K562 (cell line): ENCODE measurements around the gene DOCK8. TPM values are rescaled to one million over a fixed set of nuclear protein-coding genes. Genes with fewer than 3 reads are reported as not detected.

Source experiments
- FIP1L1 ChIP-seq: fragments of 200-400 bp; formaldehyde crosslinking; IDR thresholded peaks from 2 replicates; pipeline ENCODE4 v1.6.1; 2018; ENCODE audit warnings: mild to moderate bottlenecking, low read depth, low read length; ENCODE audit not compliant: poor library complexity, severe bottlenecking
- FOXK2 ChIP-seq, 2 experiments: fragments of 450-650 bp; IDR thresholded peaks in 1 of 2; conservative IDR thresholded peaks in 1 of 2; 2 replicates each; pipeline ENCODE4 v1.6.1; 2016; ENCODE audit warnings: low read depth in 2 of 2, mild to moderate bottlenecking in 1 of 2
- MAFK ChIP-seq: IDR thresholded peaks from 2 replicates; pipeline ENCODE4 v1.6.1; 2011; ENCODE audit warnings: low read length, improper control_type of control experiment
- MTA3 ChIP-seq: fragments of 450-650 bp; formaldehyde crosslinking; IDR thresholded peaks from 2 replicates; pipeline ENCODE4 v1.6.1; 2017; ENCODE audit warnings: mild to moderate bottlenecking, borderline replicate concordance
- NFIC ChIP-seq: fragments of 450-650 bp; IDR thresholded peaks from 2 replicates; pipeline ENCODE4 v1.6.1; 2017; ENCODE audit warnings: mild to moderate bottlenecking, inconsistent platforms
- PHF20 ChIP-seq: fragments of 450-650 bp; IDR thresholded peaks from 2 replicates; pipeline ENCODE4 v1.6.1; 2018; ENCODE audit not compliant: partially characterized antibody
- RBM17 ChIP-seq: fragments of 200-400 bp; formaldehyde crosslinking; IDR thresholded peaks from 2 replicates; pipeline ENCODE4 v1.6.1; 2017; ENCODE audit warnings: low read depth, mild to moderate bottlenecking, low read length, borderline replicate concordance
- RBM22 ChIP-seq: fragments of 200-400 bp; formaldehyde crosslinking; IDR thresholded peaks from 2 replicates; pipeline ENCODE4 v1.6.1; 2018; ENCODE audit warnings: low read length, low read depth; ENCODE audit not compliant: poor library complexity, severe bottlenecking
- RBM39 ChIP-seq: fragments of 200-400 bp; formaldehyde crosslinking; optimal IDR thresholded peaks from 2 replicates; pipeline ENCODE3; 2018; ENCODE audit warnings: low read depth, low read length
- SP2 ChIP-seq: IDR thresholded peaks from 2 replicates; pipeline ENCODE4 v1.6.1; 2011; ENCODE audit warnings: mild to moderate bottlenecking, low read depth, low read length, moderate library complexity; ENCODE audit not compliant: poor library complexity, severe bottlenecking; ENCODE audit errors: extremely low read depth
- ZNF124 ChIP-seq: sonication (generic); formaldehyde crosslinking; IDR thresholded peaks from 2 replicates; pipeline ENCODE4 v1.8.1; 2022; ENCODE audit warnings: missing genetic modification reagents
- ZNF174 ChIP-seq: fragments of 250-450 bp; sonication (Bioruptor Pico); IDR thresholded peaks from 2 replicates; pipeline ENCODE4 v1.4.0; 2020; ENCODE audit warnings: mild to moderate bottlenecking
- ZNF197 ChIP-seq: fragments of 200-800 bp; sonication (Bioruptor generic); IDR thresholded peaks from 2 replicates; pipeline ENCODE4 v1.6.1; 2016; ENCODE audit warnings: low read depth, missing genetic modification characterization, missing compliant biosample characterization
- ZNF24 ChIP-seq: fragments of 450-650 bp; IDR thresholded peaks from 2 replicates; pipeline ENCODE4 v1.6.1; 2016
- ZNF407 ChIP-seq: fragments of 450-650 bp; IDR thresholded peaks from 2 replicates; pipeline ENCODE4 v1.6.1; 2016; ENCODE audit warnings: low read depth
- polyA plus RNA-seq, 8 experiments: library from polyadenylated mRNA; depleted of rRNA in 4 of 8; stranded (reverse) in 5 of 8; unstranded in 3 of 8; fragments of >200 nt; fragmentation: Nextera tagmentation in 2 of 8; fragmentation: Illumina TruSeq in 1 of 8; extraction: Ambion mirVana in 2 of 8; extraction: Trizol in 1 of 8; gene quantifications; 2 replicates each; pipeline versions ENCODE4 v1.2.1 to v1.2.3, GENCODE V29; 2011 to 2014; ENCODE audit warnings: inconsistent platforms in 1 of 8, missing spikeins in 1 of 8
- total RNA-seq, 7 experiments: library from RNA; depleted of rRNA in 6 of 7; stranded (reverse); fragments of >200 nt in 6 of 7; fragmentation: Illumina TruSeq in 2 of 7; extraction: Trizol in 2 of 7; gene quantifications; 2 replicates each; pipeline versions ENCODE4 v1.2.1 to v1.2.3, GENCODE V29; 2011 to 2021; ENCODE audit warnings: low replicate concordance in 1 of 7
- TF ChIP-seq, protein P1 (sequence below): IDR thresholded peaks from 2 replicates; pipeline ENCODE4 v1.6.1; 2011; ENCODE audit not compliant: insufficient read length; ENCODE audit errors: extremely low read depth
- TF ChIP-seq, protein P2 (sequence below): fragments of 250-450 bp; sonication (Bioruptor Pico); IDR thresholded peaks from 2 replicates; pipeline ENCODE4 v1.5.0; 2021

Gene DOCK8
- total and polyA plus RNA-seq, 9 of the 15 experiments (the other 6 are each of a cell fraction or from before 2014, with no cell fraction given), result 14.4 to 53.8 (median 25.1) TPM

- TF ChIP-seq, protein P1, sequence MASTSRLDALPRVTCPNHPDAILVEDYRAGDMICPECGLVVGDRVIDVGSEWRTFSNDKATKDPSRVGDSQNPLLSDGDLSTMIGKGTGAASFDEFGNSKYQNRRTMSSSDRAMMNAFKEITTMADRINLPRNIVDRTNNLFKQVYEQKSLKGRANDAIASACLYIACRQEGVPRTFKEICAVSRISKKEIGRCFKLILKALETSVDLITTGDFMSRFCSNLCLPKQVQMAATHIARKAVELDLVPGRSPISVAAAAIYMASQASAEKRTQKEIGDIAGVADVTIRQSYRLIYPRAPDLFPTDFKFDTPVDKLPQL, result no peak
- TF ChIP-seq ZNF124 (CRISPR knock-in tag) (no peak), ZNF197 (CRISPR knock-in tag) (no peak), NFIC (no peak), ZNF407 (no peak), FIP1L1 (no peak), RBM22 (no peak), MTA3 (no peak), RBM17 (no peak), MAFK (no peak), FOXK2 (conservative IDR thresholded peaks at IDR 0.05 in 1 of 2, IDR thresholded peaks at IDR 0.05 in 1 of 2; ENCODE audit: low read depth in 2 of 2) (no peak), ZNF174 (CRISPR knock-in tag) (no peak), PHF20 (no peak), RBM39 (no peak), SP2 (no peak), ZNF24 (0 out of 2 replicates have a peak, but pooled peaks have one; percentile 7)
- TF ChIP-seq, protein P2, sequence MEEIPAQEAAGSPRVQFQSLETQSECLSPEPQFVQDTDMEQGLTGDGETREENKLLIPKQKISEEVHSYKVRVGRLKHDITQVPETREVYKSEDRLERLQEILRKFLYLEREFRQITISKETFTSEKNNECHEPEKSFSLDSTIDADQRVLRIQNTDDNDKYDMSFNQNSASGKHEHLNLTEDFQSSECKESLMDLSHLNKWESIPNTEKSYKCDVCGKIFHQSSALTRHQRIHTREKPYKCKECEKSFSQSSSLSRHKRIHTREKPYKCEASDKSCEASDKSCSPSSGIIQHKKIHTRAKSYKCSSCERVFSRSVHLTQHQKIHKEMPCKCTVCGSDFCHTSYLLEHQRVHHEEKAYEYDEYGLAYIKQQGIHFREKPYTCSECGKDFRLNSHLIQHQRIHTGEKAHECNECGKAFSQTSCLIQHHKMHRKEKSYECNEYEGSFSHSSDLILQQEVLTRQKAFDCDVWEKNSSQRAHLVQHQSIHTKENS (CRISPR knock-in tag), result no peak
These were observed 57.9 kb downstream of the DOCK8 start (continued) for GRCh38 chr9:272251-273213.
